Measurements from ENCODE around the gene CELA1.

Gene CELA1

GRCh38 chr12:51374361-51374760, 27.9 kb upstream of the CELA1 start:
- no peak for ATAC-seq

GRCh38 chr12:51373187-51373586, 26.7 kb upstream of the CELA1 start:
- ATAC-seq: no peak

DNA sequence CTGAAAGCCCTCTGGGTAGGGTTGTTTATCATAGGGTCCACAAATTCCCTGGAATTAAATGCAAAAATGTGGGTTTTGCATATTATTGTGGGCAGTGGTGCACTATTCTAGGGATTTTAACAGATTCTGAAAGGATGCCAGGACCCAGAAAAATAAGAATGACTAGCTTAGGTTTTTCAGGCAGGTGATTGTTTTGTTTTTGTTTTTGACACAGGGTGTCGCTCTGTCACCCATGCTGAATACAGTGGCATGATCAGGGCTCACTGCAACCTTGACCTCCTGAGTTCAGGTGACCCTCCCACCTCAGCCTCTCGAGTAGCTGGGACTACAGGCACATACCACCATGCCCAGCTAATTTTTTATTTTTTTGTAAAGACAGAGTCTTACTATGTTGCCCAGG, 25.5 kb upstream of the CELA1 start:
- no peak for ATAC-seq

DNA sequence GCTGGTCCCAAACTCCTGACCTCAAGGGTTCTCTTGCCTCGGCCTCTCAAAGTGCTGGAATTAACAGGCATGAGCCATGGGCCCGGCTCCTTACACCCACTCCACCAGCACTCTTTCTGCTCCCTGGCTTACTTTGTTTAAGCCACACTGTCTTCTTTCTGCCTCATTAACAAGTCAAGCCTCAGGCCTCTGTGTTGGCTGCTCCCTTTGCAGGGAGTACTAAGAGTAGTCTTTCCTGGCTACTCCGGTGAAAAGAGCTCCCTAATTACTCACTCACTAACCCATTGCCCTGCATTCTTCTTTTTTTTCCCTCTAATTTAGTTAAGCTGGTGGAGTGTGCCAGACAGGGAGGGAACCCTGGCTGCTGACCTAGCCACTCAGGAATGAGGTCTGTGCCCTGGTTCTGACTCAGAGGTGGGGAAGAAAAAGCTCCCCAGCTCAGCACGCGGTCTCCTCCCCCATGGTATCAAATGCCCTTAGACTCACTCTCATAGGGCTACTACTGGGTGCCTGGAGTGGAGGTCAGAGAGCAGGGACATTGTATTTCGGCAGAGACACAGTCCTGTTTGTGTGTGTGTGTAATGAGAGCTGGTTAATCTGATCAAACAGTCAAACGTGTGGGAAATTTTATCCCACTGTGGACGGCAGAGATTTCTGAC, 24.9 kb upstream of the CELA1 start:
- no peak for ATAC-seq

- ATAC-seq: no peak
These were observed 24.2 kb upstream of the CELA1 start for GRCh38 chr12:51370667-51371066.

- ATAC-seq: no peak
These were observed 23.1 kb upstream of the CELA1 start for GRCh38 chr12:51369581-51369980.

GRCh38 chr12:51368640-51369517, 22.4 kb upstream of the CELA1 start:
- ATAC-seq: peak; percentile 97

GRCh38 chr12:51365276-51365675, 18.8 kb upstream of the CELA1 start:
- no peak for ATAC-seq

GRCh38 chr12:51364001-51364400, 17.5 kb upstream of the CELA1 start:
- no peak for ATAC-seq

DNA sequence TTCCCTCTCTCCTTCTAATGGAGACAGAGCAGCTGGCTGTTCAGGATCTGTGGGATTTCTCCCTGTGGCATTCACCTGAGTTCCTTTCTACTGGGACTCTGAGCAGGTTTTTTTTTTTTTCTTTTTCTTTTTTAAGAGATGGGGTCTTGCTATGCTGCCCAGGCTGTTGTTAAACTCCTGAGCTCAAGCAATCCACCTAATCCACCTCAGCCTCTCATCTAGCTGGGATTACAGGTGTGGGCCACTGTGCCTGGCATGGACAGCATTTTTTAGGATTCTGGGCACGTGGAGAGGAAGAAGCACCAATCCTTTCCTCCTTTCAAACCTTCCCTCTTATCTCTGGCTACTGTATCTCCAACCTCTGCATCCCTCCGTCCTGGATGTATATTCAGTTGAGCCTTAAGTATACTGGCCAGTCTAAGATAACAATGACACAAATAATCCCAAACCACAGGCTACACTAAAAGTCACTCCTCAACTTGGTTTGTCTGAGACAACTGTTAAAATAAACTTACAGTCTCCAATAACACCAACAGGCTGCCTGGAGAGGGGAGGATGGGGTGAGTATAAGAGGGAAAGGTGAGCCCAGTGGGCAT, 16.4 kb upstream of the CELA1 start:
- no peak for ATAC-seq

GRCh38 chr12:51362307-51362706, 15.8 kb upstream of the CELA1 start:
- no peak for ATAC-seq

DNA sequence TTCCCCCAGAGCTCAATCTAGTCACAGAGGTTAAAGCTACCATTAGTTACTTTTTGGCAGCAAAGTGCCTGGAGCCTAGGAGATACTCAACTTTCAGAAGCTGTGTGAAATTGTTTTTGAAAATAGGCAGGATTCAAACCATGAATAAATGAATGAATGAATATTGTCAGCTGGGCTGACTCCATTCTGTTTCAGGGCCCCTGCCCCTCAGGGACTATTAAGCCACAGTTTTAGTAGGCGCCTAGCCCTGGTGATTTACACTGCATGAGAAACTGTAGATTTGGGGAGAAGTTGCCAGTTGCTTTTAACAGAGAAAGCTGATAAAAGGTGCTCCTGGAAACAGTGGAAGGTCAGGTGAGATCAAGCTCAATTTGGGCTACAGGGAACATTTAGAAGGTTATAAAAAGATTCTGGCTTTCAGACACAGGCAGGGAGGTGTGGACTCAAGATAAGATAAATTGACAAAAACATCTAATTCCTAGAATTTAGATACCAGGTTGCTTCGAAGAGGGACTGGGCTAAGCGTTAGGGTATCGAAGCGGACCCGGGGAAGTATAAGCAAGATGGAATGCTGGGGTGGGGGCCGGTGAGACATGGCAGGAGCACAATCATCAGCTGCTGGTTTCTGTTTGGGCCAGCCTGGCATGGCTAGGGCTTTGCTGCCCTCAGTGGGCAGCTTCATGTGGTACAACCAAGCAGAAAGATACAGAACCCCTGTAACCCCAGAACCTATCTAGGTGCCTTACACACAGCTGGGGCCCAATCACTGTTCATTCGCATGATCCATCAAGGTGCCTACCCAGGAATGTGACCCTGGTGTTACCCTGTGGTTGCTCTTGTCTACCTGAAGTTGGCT, 14.9 kb upstream of the CELA1 start:
- ATAC-seq: no peak

DNA sequence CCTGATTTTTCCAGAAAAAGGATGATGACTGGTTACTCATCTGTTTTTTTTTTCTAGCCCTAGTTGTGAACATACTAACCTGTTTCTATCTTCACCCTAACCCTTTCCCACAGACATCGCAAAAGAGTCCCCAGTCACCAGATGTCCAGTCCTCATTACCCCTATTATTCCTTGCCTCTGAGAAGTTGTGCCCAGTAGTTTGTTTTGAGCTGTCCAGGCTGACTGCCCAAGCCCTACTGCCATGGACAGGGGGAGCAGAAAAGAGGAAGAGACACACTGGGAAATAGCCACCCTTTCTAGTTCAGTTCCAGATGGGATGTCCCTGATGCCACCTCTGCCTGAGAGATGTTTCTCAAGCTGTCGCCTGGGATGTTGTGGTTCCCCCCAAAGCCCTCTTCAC, 13.8 kb upstream of the CELA1 start:
- no peak for ATAC-seq

GRCh38 chr12:51359851-51360250, 13.4 kb upstream of the CELA1 start:
- no peak for ATAC-seq

GRCh38 chr12:51358496-51358895, 12.0 kb upstream of the CELA1 start:
- ATAC-seq: no peak

GRCh38 chr12:51357374-51358047, 11.0 kb upstream of the CELA1 start:
- ATAC-seq: peak in 1 of 2 donors; percentile 38

DNA sequence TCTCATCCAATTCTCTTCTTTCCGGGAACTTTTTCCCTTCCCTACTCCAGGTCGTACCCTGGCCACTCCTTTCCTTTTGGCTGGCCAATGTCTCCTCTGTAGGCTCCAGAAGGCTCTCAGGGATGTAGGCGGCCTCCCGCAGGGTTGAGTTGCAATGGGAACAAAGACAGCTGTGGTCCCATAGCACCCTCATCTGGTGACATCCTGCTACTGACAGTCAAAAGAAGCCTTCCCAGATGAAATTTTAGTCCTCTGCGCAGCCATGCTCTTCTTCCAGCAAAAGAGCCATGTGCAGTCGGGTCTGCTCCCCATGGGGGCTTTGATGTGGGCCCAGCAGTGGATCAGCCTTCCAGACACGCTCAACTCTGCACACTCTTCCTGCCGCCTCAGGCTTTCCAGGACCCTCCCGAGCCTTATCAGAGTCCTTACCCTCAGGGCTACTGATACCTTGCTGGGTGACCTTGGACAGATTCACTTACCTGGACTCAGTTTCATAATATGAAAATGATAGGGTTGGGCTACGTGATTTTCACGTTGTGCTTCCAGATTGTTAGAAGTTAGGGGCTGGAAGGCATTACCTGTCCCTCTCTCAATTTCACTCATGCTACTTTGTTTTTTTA, 5.5 kb upstream of the CELA1 start:
- peak in 1 of 2 donors; percentile 13 for ATAC-seq

DNA sequence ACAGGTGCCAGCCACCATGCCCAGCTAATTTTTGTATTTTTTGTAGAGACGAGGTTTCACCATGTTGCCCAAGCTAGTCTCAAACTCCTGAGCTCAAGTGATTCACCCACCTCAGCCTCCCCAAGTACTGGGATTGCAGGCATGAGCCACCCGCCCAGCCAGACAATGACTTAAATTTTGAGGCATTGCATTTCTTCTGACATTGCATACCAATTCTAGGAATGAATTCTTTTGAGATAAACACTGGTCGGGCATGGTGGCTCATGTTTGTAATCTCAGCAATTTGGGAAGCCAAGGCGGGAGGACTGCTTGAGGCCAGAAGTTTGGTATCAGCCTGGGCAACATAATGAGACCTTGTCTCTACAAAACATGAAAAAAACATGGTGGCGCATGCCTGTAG, 2.5 kb upstream of the CELA1 start:
- no peak for ATAC-seq

DNA sequence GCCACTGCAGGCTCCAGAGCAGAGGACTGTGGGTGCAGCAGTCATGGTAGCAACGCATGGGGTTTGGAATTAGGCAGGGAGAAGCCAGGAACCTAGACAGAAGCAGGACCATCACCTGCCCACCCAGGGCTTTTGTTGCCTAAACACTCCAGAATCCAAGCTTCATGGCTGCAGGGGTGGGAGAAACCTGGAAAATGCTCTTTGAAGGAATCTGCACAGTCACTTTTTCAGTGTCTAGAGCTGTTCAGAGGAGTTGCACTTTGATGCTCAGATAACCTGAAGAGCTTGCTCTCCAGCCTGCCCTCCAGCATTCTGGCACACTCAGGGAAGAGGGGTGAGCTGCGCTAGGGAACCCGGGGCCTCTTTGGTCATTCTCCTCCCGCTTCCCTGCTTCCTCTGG, 1.6 kb upstream of the CELA1 start:
- ATAC-seq: no peak

DNA sequence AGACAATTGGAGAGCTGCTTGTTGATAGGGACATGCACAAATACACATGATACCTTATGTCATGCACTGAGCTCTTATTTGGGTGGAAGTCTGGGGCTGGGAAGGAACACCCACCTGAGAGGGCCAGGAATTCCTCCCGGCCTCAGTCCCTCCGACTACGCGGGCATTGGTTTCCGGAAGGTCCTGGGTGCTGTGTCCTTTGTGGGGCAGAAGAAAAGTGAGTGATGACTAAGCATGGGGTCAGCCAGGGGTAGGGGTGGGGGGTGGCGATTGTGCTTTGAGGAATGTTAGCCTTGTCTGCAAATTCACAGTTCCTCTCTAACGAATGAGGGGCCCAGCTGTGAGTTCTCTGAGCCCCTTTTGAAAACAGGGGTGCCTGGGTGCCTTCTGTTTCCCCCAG, 798 bp downstream of the CELA1 start:
- ATAC-seq: no peak

DNA sequence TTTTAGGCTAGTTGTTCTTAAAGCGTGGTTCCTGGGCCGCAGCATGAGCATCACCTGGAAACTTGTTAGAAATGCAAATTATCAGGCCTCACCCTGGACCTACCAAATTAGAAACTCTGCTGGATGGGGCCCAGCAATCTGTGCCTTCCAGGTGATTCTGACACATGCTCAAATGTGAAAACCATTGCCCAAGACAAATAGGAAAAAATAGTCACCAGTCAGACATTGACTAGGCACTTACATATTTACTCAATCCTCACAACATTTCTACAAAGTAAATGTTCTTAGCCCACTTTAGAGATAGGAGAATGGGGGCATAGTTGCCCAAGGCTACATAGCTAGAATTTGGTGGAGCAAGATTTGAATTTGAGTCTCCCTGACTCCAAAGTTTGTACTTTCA, 3.3 kb downstream of the CELA1 start:
- peak in 1 of 2 donors; percentile 25 for ATAC-seq

GRCh38 chr12:51342416-51342815, 4.1 kb downstream of the CELA1 start:
- ATAC-seq: no peak
